SK-N-SH treated with all-trans-retinoic acid at 6 μM for 48 hours (cell line): ENCODE results near the gene SMIM22.

Experiments
- ATAC-seq: fragments of 200-7000 bp; cut with Tn5 transposase; 3 replicates; pipeline ENCODE4 v1.9.1; 2020; ENCODE audit warnings: mild to moderate bottlenecking, moderate library complexity
- ARNTL ChIP-seq: fragments of 450-650 bp; formaldehyde crosslinking; IDR thresholded peaks from 2 replicates; pipeline ENCODE4 v1.5.0; 2020; ENCODE audit warnings: low read depth, mild to moderate bottlenecking, moderate library complexity, borderline replicate concordance
- BACH2 ChIP-seq: fragments of 250-450 bp; sonication (Bioruptor Pico); IDR thresholded peaks from 2 replicates; pipeline ENCODE4 v1.9.0; 2021; ENCODE audit warnings: mild to moderate bottlenecking, borderline replicate concordance
- CSDC2 ChIP-seq: fragments of 250-450 bp; sonication (Bioruptor Pico); IDR thresholded peaks from 2 replicates; pipeline ENCODE4 v1.5.0; 2020; ENCODE audit warnings: mild to moderate bottlenecking, moderate library complexity
- GLIS3 ChIP-seq: fragments of 250-450 bp; sonication (Bioruptor Pico); IDR thresholded peaks from 2 replicates; pipeline ENCODE4 v1.5.0; 2020; ENCODE audit warnings: mild to moderate bottlenecking, moderate library complexity
- ISL1 ChIP-seq: fragments of 250-450 bp; sonication (Bioruptor Pico); IDR thresholded peaks from 2 replicates; pipeline ENCODE4 v2.1.2; 2022; ENCODE audit warnings: mild to moderate bottlenecking, moderate library complexity
- OSR1 ChIP-seq: fragments of 250-450 bp; sonication (Bioruptor Pico); IDR thresholded peaks from 2 replicates; pipeline ENCODE4 v1.8.0; 2022; ENCODE audit warnings: moderate library complexity, mild to moderate bottlenecking, inconsistent platforms
- PATZ1 ChIP-seq: fragments of 250-450 bp; sonication (Bioruptor Pico); IDR thresholded peaks from 2 replicates; pipeline ENCODE4 v1.8.0; 2020; ENCODE audit warnings: mild to moderate bottlenecking, moderate library complexity, borderline replicate concordance
- POU6F1 ChIP-seq: fragments of 250-450 bp; sonication (Bioruptor Pico); IDR thresholded peaks from 2 replicates; pipeline ENCODE4 v1.8.0; 2021; ENCODE audit warnings: low read depth, mild to moderate bottlenecking, moderate library complexity, borderline replicate concordance
- PPARA ChIP-seq: fragments of 250-450 bp; sonication (Bioruptor Pico); IDR thresholded peaks from 2 replicates; pipeline ENCODE4 v1.5.0; 2020; ENCODE audit warnings: mild to moderate bottlenecking, borderline replicate concordance
- RARB ChIP-seq: fragments of 250-450 bp; sonication (Bioruptor Pico); IDR thresholded peaks from 2 replicates; pipeline ENCODE4 v1.8.0; 2021; ENCODE audit warnings: mild to moderate bottlenecking, moderate library complexity
- TCF4 ChIP-seq: fragments of 250-450 bp; sonication (Bioruptor Pico); IDR thresholded peaks from 2 replicates; pipeline ENCODE4 v1.8.0; 2021; ENCODE audit warnings: mild to moderate bottlenecking, moderate library complexity, borderline replicate concordance
- TOX ChIP-seq: fragments of 250-450 bp; sonication (Bioruptor Pico); IDR thresholded peaks from 2 replicates; pipeline ENCODE4 v1.8.0; 2021; ENCODE audit warnings: mild to moderate bottlenecking, moderate library complexity, borderline replicate concordance
- ZC3H10 ChIP-seq: fragments of 250-450 bp; sonication (Bioruptor Pico); IDR thresholded peaks from 2 replicates; pipeline ENCODE4 v1.5.1; 2021; ENCODE audit warnings: mild to moderate bottlenecking, moderate library complexity
- ZFP3 ChIP-seq: fragments of 250-450 bp; sonication (Bioruptor Pico); IDR thresholded peaks from 2 replicates; pipeline ENCODE4 v1.5.0; 2020; ENCODE audit warnings: mild to moderate bottlenecking, moderate library complexity
- ZFP30 ChIP-seq: fragments of 450-650 bp; formaldehyde crosslinking; IDR thresholded peaks from 2 replicates; pipeline ENCODE4 v1.5.0; 2022; ENCODE audit warnings: mild to moderate bottlenecking, moderate library complexity
- ZNF70 ChIP-seq: fragments of 450-650 bp; formaldehyde crosslinking; IDR thresholded peaks from 2 replicates; pipeline ENCODE4 v1.5.0; 2020; ENCODE audit warnings: mild to moderate bottlenecking, moderate library complexity
- ZNF8 ChIP-seq: fragments of 450-650 bp; formaldehyde crosslinking; IDR thresholded peaks from 2 replicates; pipeline ENCODE4 v1.5.0; 2020; ENCODE audit warnings: mild to moderate bottlenecking, moderate library complexity
- TF ChIP-seq, protein P1 (sequence below): fragments of 250-450 bp; sonication (Bioruptor Pico); IDR thresholded peaks from 2 replicates; pipeline ENCODE4 v1.5.0; 2020; ENCODE audit warnings: mild to moderate bottlenecking, moderate library complexity
- TF ChIP-seq, protein P2 (sequence below): fragments of 250-450 bp; sonication (Bioruptor Pico); IDR thresholded peaks from 2 replicates; pipeline ENCODE4 v1.5.1; 2021; ENCODE audit warnings: mild to moderate bottlenecking, moderate library complexity
- TF ChIP-seq, protein P3 (sequence below): fragments of 250-450 bp; sonication (Bioruptor Pico); IDR thresholded peaks from 2 replicates; pipeline ENCODE4 v1.5.1; 2020; ENCODE audit warnings: low read depth, mild to moderate bottlenecking, moderate library complexity

Gene SMIM22

GRCh38 chr16:4747906-4748681, 47.1 kb upstream of the SMIM22 start:
- TF ChIP-seq ZFP3 (CRISPR knock-in tag) (no peak), ARNTL (CRISPR knock-in tag) (no peak), ZC3H10 (CRISPR knock-in tag) (no peak), OSR1 (CRISPR knock-in tag) (no peak), PPARA (CRISPR knock-in tag) (no peak), ZNF70 (CRISPR knock-in tag) (no peak), RARB (CRISPR knock-in tag) (no peak), ZFP30 (CRISPR knock-in tag) (no peak), TCF4 (CRISPR knock-in tag) (no peak), TOX (no peak), POU6F1 (no peak), ISL1 (CRISPR knock-in tag) (no peak), ZNF8 (CRISPR knock-in tag) (no peak), GLIS3 (CRISPR knock-in tag) (no peak), BACH2 (no peak), CSDC2 (CRISPR knock-in tag) (no peak), PATZ1 (CRISPR knock-in tag) (no peak)
- TF ChIP-seq, protein P1, sequence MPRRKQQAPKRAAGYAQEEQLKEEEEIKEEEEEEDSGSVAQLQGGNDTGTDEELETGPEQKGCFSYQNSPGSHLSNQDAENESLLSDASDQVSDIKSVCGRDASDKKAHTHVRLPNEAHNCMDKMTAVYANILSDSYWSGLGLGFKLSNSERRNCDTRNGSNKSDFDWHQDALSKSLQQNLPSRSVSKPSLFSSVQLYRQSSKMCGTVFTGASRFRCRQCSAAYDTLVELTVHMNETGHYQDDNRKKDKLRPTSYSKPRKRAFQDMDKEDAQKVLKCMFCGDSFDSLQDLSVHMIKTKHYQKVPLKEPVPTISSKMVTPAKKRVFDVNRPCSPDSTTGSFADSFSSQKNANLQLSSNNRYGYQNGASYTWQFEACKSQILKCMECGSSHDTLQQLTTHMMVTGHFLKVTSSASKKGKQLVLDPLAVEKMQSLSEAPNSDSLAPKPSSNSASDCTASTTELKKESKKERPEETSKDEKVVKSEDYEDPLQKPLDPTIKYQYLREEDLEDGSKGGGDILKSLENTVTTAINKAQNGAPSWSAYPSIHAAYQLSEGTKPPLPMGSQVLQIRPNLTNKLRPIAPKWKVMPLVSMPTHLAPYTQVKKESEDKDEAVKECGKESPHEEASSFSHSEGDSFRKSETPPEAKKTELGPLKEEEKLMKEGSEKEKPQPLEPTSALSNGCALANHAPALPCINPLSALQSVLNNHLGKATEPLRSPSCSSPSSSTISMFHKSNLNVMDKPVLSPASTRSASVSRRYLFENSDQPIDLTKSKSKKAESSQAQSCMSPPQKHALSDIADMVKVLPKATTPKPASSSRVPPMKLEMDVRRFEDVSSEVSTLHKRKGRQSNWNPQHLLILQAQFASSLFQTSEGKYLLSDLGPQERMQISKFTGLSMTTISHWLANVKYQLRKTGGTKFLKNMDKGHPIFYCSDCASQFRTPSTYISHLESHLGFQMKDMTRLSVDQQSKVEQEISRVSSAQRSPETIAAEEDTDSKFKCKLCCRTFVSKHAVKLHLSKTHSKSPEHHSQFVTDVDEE (CRISPR knock-in tag): no peak
- TF ChIP-seq, protein P2, sequence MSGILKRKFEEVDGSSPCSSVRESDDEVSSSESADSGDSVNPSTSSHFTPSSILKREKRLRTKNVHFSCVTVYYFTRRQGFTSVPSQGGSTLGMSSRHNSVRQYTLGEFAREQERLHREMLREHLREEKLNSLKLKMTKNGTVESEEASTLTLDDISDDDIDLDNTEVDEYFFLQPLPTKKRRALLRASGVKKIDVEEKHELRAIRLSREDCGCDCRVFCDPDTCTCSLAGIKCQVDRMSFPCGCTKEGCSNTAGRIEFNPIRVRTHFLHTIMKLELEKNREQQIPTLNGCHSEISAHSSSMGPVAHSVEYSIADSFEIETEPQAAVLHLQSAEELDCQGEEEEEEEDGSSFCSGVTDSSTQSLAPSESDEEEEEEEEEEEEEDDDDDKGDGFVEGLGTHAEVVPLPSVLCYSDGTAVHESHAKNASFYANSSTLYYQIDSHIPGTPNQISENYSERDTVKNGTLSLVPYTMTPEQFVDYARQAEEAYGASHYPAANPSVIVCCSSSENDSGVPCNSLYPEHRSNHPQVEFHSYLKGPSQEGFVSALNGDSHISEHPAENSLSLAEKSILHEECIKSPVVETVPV: no peak
- ATAC-seq: no peak

DNA sequence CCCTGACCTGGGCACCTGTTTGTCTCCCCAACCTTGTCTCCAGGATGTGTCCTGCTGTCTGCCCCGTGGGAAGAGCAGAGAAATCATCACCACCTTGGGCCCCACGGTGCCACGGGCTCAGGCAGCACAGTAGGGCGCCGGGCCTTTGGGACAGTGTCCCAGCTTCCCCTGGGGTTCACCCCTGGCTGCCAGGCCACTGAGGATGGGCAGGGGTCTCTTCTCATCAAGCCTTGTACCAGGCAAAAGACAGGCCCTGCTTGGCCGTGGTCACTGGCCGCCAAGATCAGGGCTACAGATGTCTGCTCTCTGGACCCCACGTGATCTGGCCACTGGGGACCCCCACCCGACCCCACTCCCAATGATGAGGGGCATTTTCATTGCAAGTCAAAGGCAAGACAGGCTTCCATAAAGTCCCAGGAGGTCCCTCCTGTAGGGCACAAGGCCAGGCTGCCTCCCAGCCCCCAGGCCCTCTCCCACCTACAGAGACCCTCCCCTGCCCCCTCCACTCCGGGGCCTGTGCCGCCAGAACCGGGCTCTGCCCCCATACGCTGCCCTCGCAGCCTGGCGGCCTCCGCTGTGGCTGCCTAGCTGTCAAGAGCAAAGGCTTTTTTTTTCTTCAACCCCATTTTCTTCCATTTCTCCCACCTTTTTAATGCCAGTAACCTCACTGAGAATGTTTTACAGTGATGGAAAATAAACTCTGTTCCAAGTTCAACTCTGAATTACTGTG, 46.3 kb upstream of the SMIM22 start:
- TF ChIP-seq, protein P2: no peak
- TF ChIP-seq, protein P3, sequence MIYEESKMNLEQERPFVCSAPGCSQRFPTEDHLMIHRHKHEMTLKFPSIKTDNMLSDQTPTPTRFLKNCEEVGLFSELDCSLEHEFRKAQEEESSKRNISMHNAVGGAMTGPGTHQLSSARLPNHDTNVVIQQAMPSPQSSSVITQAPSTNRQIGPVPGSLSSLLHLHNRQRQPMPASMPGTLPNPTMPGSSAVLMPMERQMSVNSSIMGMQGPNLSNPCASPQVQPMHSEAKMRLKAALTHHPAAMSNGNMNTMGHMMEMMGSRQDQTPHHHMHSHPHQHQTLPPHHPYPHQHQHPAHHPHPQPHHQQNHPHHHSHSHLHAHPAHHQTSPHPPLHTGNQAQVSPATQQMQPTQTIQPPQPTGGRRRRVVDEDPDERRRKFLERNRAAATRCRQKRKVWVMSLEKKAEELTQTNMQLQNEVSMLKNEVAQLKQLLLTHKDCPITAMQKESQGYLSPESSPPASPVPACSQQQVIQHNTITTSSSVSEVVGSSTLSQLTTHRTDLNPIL (CRISPR knock-in tag): no peak
- TF ChIP-seq TCF4 (CRISPR knock-in tag) (no peak), POU6F1 (no peak), ZNF8 (CRISPR knock-in tag) (no peak), ISL1 (CRISPR knock-in tag) (no peak), ZFP3 (CRISPR knock-in tag) (no peak), PPARA (CRISPR knock-in tag) (no peak), RARB (CRISPR knock-in tag) (no peak)
- ATAC-seq: no peak
